Pancreas (tissue), 10 donors: ENCODE results near the gene RAD51B. TPM values are rescaled to one million over a fixed set of nuclear protein-coding genes. Genes with fewer than 3 reads are reported as not detected.
"Not testable (repeated sequence)": the region's sequence is repeated elsewhere in the genome, so short reads cannot be mapped to it uniquely, and the experiment has no call there.

Experiments used
- ATAC-seq, 4 donors: fragments of 200-7000 bp; cut with Tn5 transposase; one replicate each; pipeline versions ENCODE4 v1.8.0 to v1.9.1; 2020; ENCODE audit warnings: mild to moderate bottlenecking in 4 of 4, moderate library complexity in 4 of 4
- DNase-seq, 6 donors: peaks; one replicate each; pipeline ENCODE4 v3.0.0-alpha.2; 2020
- FAIRE-seq: peaks from 2 replicates; lab custom pipeline; 2012; peaks lifted over from hg19 to GRCh38; lab: Jason Lieb, UNC
- H3K27ac ChIP-seq, 4 donors: fragments of 200-600 bp; sonication (generic); 1 replicate in 3 of 4; 2 replicates in 1 of 4; pipeline versions ENCODE4 v1.5.0 to v1.8.0; 2020
- H3K27me3 ChIP-seq, 4 donors: fragments of 200-600 bp; one replicate each; pipeline ENCODE4 v1.8.0; 2021
- H3K36me3 ChIP-seq, 3 donors: fragments of 200-600 bp; sonication (generic) in 1 of 3; one replicate each; pipeline versions ENCODE4 v1.5.0 to v1.8.0; 2020 to 2021
- H3K4me1 ChIP-seq, 3 donors: fragments of 200-600 bp; one replicate each; pipeline ENCODE4 v1.8.0; 2021
- H3K4me3 ChIP-seq, 4 donors: fragments of 200-600 bp; sonication (generic) in 2 of 4; one replicate each; pipeline versions ENCODE4 v1.5.0 to v1.8.0; 2020 to 2021
- H3K9me3 ChIP-seq, 4 donors: fragments of 200-600 bp; one replicate each; pipeline ENCODE4 v1.8.0; 2021
- CTCF ChIP-seq, 4 donors: fragments of 200-600 bp; sonication (generic) in 3 of 4; IDR thresholded peaks; one replicate each; pipeline versions ENCODE4 v1.5.0 to v1.8.0; 2021; ENCODE audit warnings: antibody characterized with exemption in 4 of 4
- WGBS, 2 donors: extraction: QIAGEN DNeasy Blood & Tissue Kit; methylation state at CpG; one replicate each; pipeline ENCODE4 v1.1.7; 2013; 5-methylcytosine and 5-hydroxymethylcytosine counted together
- intact Hi-C, 3 donors: fragments of 100-400 bp; cut with DNase I; formaldehyde crosslinking; loops; one replicate each; pipeline versions ENCODE4 v1.11.1 to v1.14.2; 2022
- polyA plus RNA-seq, 2 donors: library from polyadenylated mRNA; stranded (reverse); fragments of 200-250 nt; gene quantifications; one replicate each; pipeline ENCODE4 v1.2.3, GENCODE V29; 2013
- total RNA-seq, 6 donors: library from RNA; stranded (reverse); fragmentation: NEBNext Ultra II Directional in 4 of 6; extraction: Animal tissue kit (Norgen Biotek cat#: 25700) in 4 of 6; gene quantifications; one replicate each; pipeline versions ENCODE4 v1.2.1 to v1.2.4, GENCODE V29; 2021 to 2023
- donor health status: healthy with polysubstance abuse.
- donor health status: DM: no; HTN: no; CAD: no; lungs with moderate emphysema.
- donor health status: DM: no; HTN: no; CAD: no.
- donor health status: control.
- donor health status: control.
- donor health status: Bipolar disorder and iron deficiency.
- donor health status: DM: yes; HTN: yes; CAD: no.
- donor health status: DM: no; HTN: no; CAD: no.
- donor health status: DM: no; HTN: no; CAD: no.
- donor health status: DM: yes; HTN: yes; CAD: no.

RAD51B gene
- total and polyA plus RNA-seq, 8 donors = 1.1 to 17.3 (median 5.8) TPM

DNA sequence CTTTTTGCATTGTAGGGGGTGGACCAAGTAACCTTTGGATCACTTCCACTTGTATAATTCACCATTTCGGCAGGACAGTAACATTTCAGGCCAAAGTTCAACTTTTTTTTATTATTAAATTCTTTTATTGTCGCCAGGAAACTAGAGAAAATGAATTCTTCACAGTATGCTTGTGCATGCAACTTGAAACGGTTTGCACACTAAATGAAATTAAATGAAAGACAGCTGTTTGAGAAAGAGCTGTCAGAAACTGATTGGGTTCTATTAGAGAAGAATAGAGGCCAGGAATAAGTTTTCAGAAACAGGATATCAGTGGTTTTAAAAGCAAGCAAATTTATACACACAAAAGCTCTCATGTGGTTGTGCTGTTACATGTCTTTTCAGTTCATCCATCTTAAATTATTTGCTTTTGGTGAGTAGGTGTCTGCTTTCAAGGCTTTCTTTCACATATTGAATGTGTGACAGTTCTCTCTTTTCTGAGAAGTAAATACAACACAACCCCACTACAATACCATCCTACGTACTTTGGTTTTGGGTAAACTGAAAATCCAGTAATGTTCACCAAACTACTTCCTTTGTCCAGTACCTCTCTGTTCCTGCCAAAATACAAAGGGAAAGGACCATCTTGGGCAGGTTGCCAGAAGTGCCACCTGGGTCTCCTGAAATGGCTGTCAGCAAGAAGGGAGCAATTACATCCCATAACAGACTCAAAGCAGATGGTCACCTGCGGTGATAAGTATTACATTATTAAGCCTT is 291.7 kb downstream of the RAD51B start:
- TF ChIP-seq CTCF (IDR thresholded peaks at IDR 0.05) = no peak
- DNase-seq = no peak
- ATAC-seq = no peak
- intact Hi-C loops = no loop called here
- no peaks in the 10 kb centered on the region for H3K9me3 ChIP-seq
- H3K4me3 ChIP-seq = no peak overlapping the region
- H3K36me3 ChIP-seq = no peaks in the 10 kb centered on the region
- no peaks in the 10 kb centered on the region for H3K27me3 ChIP-seq
- WGBS, 2 donors = 57 to 67% methylated on average over 5 of the region's 5 CpGs
- H3K4me1 ChIP-seq = no peaks in the 10 kb centered on the region
- FAIRE-seq = no peak
- H3K27ac ChIP-seq = no peak overlapping the region

DNA sequence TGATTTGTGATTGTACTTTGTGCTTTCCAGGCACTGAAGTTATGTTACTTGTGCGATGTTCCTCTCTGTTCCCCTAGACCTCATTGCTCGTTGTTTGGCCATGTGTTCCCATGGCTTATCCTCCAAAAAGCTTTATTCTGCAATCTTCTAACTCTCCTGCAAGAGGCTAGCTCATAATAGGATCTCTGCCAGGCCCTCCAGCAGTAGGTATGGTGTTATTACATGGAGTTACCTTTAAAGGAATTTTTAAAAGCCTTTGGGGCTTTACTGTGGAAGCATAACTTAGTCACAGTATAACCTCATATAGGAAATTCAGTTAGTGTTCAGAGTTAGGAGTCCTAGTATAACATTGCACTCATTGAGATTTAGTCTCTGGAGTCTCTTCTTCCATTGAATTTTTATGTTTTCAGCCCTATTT is 292.3 kb downstream of the RAD51B start:
- ATAC-seq = no peak
- 91 to 95% methylated on average over 2 of the region's 2 CpGs for WGBS, 2 donors

GRCh38 chr14:68112442-68112841 is 292.9 kb downstream of the RAD51B start:
- no peak for FAIRE-seq
- no peak for ATAC-seq
- WGBS, 2 donors = 95 to 97% methylated on average over 1 of the region's 1 CpG

More for the DNA sequence above, 292.3 kb downstream of the RAD51B start:
- FAIRE-seq (no peak), DNase-seq (no peak)
- Histone ChIP-seq H3K9me3 (no peaks in the 10 kb centered on the region), H3K27me3 (no peaks in the 10 kb centered on the region), H3K36me3 (no peaks in the 10 kb centered on the region), H3K4me3 (no peak overlapping the region), H3K4me1 (no peaks in the 10 kb centered on the region), H3K27ac (no peak overlapping the region)
- TF ChIP-seq CTCF (IDR thresholded peaks at IDR 0.05) = no peak
- intact Hi-C loops = no loop called here

DNA sequence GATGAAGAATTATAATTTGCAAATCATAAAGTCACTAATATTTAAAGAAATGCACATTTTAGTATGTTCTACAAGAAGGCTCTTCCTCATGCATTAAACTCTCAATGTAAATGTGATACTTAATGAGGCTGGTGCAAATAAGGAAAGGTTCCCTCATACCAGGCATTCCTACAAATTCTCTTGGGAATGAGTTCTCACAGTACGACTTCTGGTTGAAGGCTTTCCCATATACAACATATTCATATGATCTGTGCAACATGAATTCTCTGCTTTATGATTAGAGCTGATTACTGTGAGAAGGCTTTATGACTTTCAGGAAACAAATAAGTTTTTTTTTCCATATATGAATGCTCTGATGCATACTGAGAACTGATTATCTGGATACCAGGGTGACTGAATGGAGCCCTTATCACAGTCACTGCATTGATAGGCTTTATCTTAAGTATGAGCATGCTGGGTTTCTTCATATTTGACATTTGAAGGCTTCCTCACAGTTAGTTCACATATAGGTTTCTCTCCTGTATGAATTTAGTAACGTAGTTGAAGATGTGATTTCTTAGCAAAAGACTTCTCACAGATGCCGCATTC is 293.9 kb downstream of the RAD51B start:
- no peak overlapping the region for H3K27ac ChIP-seq
- ATAC-seq (no peak), FAIRE-seq (no peak), DNase-seq (no peak)
- no peak overlapping the region for H3K4me3 ChIP-seq
- H3K36me3 ChIP-seq = no peaks in the 10 kb centered on the region
- no peaks in the 10 kb centered on the region for H3K9me3 ChIP-seq
- no peak for TF ChIP-seq CTCF (IDR thresholded peaks at IDR 0.05)
- no peaks in the 10 kb centered on the region for H3K4me1 ChIP-seq
- no peaks in the 10 kb centered on the region for H3K27me3 ChIP-seq
- WGBS, 2 donors = 91 to 92% methylated on average over 3 of the region's 3 CpGs
- intact Hi-C loops = no loop called here

More at GRCh38 chr14:68112442-68112841, 292.9 kb downstream of the RAD51B start:
- no peak overlapping the region for H3K27ac ChIP-seq
- no peak for TF ChIP-seq CTCF (IDR thresholded peaks at IDR 0.05)
- intact Hi-C loops = no loop called here
- no peak overlapping the region for H3K4me3 ChIP-seq
- no peaks in the 10 kb centered on the region for H3K4me1 ChIP-seq
- DNase-seq = no peak
- H3K27me3 ChIP-seq = no peaks in the 10 kb centered on the region
- H3K36me3 ChIP-seq = no peaks in the 10 kb centered on the region
- H3K9me3 ChIP-seq = no peaks in the 10 kb centered on the region

- H3K27ac ChIP-seq, H3K4me1 ChIP-seq, ATAC-seq, H3K9me3 ChIP-seq, H3K27me3 ChIP-seq, H3K36me3 ChIP-seq, H3K4me3 ChIP-seq, intact Hi-C loops, DNase-seq: not testable (repeated sequence)
- FAIRE-seq = peak; percentile 5
Observed at GRCh38 chr14:68115952-68116351, 296.4 kb downstream of the RAD51B start.
